HepG2 (cell line): ENCODE measurements around the gene MTX2. TPM values are rescaled to one million over a fixed set of nuclear protein-coding genes. Genes with fewer than 3 reads are reported as not detected.

Experiments used
- MAFK ChIP-seq, 2 experiments: IDR thresholded peaks in 1 of 2; conservative IDR thresholded peaks in 1 of 2; 2 replicates each; pipeline ENCODE4 v1.6.1; 2011; ENCODE audit warnings: improper control_type of control experiment in 2 of 2, low read length in 2 of 2
- MED1 ChIP-seq: sonication (generic); formaldehyde crosslinking; IDR thresholded peaks from 2 replicates; pipeline ENCODE4 v1.4.0; 2020; ENCODE audit warnings: missing genetic modification reagents
- MEIS1 ChIP-seq: sonication (generic); formaldehyde crosslinking; IDR thresholded peaks from 2 replicates; pipeline ENCODE4 v1.9.0; 2021; ENCODE audit warnings: mild to moderate bottlenecking, missing genetic modification reagents, moderate library complexity, borderline replicate concordance
- NR1H2 ChIP-seq: sonication (generic); formaldehyde crosslinking; IDR thresholded peaks from 2 replicates; pipeline ENCODE4 v1.8.1; 2022; ENCODE audit warnings: low read depth, missing genetic modification reagents, borderline replicate concordance
- PAWR ChIP-seq: sonication (generic); formaldehyde crosslinking; IDR thresholded peaks from 2 replicates; pipeline ENCODE4 v1.4.0; 2020; ENCODE audit warnings: missing genetic modification reagents, mild to moderate bottlenecking, borderline replicate concordance
- PRMT3 ChIP-seq: sonication (generic); formaldehyde crosslinking; IDR thresholded peaks from 2 replicates; pipeline ENCODE4 v1.8.1; 2022; ENCODE audit warnings: low read depth, mild to moderate bottlenecking, moderate library complexity, missing genetic modification reagents, borderline replicate concordance
- SIN3B ChIP-seq: fragments of 150-350 bp; IDR thresholded peaks from 2 replicates; pipeline ENCODE4 v1.6.1; 2014; ENCODE audit warnings: low read length
- SUZ12 ChIP-seq: fragments of 150-350 bp; IDR thresholded peaks from 2 replicates; pipeline ENCODE4 v1.6.1; 2014; ENCODE audit warnings: low read depth, low read length
- ZNF484 ChIP-seq: sonication (generic); formaldehyde crosslinking; IDR thresholded peaks from 2 replicates; pipeline ENCODE4 v1.5.1; 2020; ENCODE audit warnings: mild to moderate bottlenecking, low read depth, missing genetic modification reagents, borderline replicate concordance
- polyA plus RNA-seq, 8 experiments: library from polyadenylated mRNA; depleted of rRNA in 3 of 8; stranded (reverse) in 7 of 8; unstranded in 1 of 8; fragments of >200 nt; fragmentation: Illumina TruSeq in 4 of 8; extraction: Trizol in 4 of 8; gene quantifications; 2 replicates each; pipeline versions ENCODE4 v1.2.1 to v1.2.3, GENCODE V29; 2011 to 2016; ENCODE audit warnings: low read depth in 4 of 8, missing spikeins in 1 of 8, mixed read lengths in 1 of 8; ENCODE audit not compliant: insufficient read depth in 1 of 8
- total RNA-seq, 5 experiments: library from RNA; depleted of rRNA; stranded (reverse); fragments of >200 nt; fragmentation: Illumina TruSeq; extraction: Trizol; gene quantifications; 2 replicates each; pipeline ENCODE4 v1.2.3, GENCODE V29; 2016; ENCODE audit warnings: low read depth in 1 of 5
- TF ChIP-seq, protein P1 (sequence below): sonication (generic); formaldehyde crosslinking; IDR thresholded peaks from 2 replicates; pipeline ENCODE4; 2020; ENCODE audit warnings: missing genetic modification reagents, mild to moderate bottlenecking, borderline replicate concordance
- TF ChIP-seq, protein P2 (sequence below): IDR thresholded peaks from 2 replicates; pipeline ENCODE4 v1.6.1; 2016; ENCODE audit warnings: low read depth, control low read depth
- TF ChIP-seq, protein P3 (sequence below): IDR thresholded peaks from 2 replicates; pipeline ENCODE4 v1.6.1; 2012; ENCODE audit warnings: low read length, improper control_type of control experiment
- TF ChIP-seq, protein P4 (sequence below): sonication (generic); formaldehyde crosslinking; IDR thresholded peaks from 2 replicates; pipeline ENCODE4 v1.5.0; 2020; ENCODE audit warnings: mild to moderate bottlenecking, missing genetic modification reagents, moderate library complexity

Gene MTX2
- total and polyA plus RNA-seq, 2 of the 13 experiments (the other 11 are each of a cell fraction or from before 2014, with no cell fraction given) = 58.1 to 75.7 TPM

DNA sequence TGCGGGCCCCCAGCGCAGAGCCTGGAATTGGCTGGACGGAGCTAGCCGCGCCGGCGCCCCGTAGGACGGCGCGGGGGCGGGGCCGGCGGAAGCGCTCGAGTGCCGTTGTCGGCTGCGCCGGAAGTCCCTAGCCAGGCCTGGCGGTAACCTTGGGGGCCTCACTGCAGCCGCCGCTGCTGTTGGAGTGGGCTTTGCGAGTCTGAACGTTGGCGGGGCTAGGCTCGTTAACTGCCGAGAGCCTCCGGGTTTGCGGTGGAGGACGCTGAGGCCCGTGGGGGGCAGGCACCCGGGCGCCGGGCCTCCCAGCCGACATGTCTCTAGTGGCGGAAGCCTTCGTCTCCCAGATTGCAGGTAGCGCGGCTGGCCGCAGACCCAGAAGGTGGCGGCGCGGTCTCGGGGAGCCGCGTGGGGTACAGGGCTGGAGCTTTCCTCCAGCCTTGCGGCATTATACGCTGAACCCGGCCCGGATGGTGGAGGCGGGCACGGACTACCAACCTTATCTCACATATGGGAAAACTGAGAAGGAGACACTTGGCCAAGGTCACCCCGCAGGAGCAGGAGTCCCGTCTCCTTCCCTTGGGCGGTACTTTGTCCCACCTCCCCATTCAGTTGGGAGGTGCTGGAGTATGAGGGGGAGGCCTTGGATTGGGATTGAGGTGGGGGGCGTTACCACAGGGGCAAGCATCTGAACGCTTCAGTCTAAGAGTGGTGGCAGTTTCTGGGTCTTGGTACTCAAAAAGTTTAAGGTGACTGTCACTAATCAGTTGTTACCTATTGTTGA, at the start of gene MTX2 (continued):
- TF ChIP-seq, protein P1, sequence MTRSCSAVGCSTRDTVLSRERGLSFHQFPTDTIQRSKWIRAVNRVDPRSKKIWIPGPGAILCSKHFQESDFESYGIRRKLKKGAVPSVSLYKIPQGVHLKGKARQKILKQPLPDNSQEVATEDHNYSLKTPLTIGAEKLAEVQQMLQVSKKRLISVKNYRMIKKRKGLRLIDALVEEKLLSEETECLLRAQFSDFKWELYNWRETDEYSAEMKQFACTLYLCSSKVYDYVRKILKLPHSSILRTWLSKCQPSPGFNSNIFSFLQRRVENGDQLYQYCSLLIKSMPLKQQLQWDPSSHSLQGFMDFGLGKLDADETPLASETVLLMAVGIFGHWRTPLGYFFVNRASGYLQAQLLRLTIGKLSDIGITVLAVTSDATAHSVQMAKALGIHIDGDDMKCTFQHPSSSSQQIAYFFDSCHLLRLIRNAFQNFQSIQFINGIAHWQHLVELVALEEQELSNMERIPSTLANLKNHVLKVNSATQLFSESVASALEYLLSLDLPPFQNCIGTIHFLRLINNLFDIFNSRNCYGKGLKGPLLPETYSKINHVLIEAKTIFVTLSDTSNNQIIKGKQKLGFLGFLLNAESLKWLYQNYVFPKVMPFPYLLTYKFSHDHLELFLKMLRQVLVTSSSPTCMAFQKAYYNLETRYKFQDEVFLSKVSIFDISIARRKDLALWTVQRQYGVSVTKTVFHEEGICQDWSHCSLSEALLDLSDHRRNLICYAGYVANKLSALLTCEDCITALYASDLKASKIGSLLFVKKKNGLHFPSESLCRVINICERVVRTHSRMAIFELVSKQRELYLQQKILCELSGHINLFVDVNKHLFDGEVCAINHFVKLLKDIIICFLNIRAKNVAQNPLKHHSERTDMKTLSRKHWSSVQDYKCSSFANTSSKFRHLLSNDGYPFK (CRISPR knock-in tag) = peak; percentile 94
- TF ChIP-seq MAFK (conservative IDR thresholded peaks at IDR 0.05 in 1 of 2, IDR thresholded peaks at IDR 0.05 in 1 of 2; ENCODE audit: low read length in 2 of 2) (no peak), MEIS1 (CRISPR knock-in tag) (no peak; the same call in 1 of the 2 replicates), SUZ12 (no peak), NR1H2 (CRISPR knock-in tag) (peak; percentile 40; the same call in 1 of the 2 replicates), PAWR (CRISPR knock-in tag) (no peak), ZNF484 (CRISPR knock-in tag) (peak; percentile 72; the same call in 1 of the 2 replicates), MED1 (CRISPR knock-in tag) (peak; percentile 65), SIN3B (0 out of 2 replicates have a peak, but pooled peaks have one; percentile 27), PRMT3 (CRISPR knock-in tag) (no peak)
- TF ChIP-seq, protein P2, sequence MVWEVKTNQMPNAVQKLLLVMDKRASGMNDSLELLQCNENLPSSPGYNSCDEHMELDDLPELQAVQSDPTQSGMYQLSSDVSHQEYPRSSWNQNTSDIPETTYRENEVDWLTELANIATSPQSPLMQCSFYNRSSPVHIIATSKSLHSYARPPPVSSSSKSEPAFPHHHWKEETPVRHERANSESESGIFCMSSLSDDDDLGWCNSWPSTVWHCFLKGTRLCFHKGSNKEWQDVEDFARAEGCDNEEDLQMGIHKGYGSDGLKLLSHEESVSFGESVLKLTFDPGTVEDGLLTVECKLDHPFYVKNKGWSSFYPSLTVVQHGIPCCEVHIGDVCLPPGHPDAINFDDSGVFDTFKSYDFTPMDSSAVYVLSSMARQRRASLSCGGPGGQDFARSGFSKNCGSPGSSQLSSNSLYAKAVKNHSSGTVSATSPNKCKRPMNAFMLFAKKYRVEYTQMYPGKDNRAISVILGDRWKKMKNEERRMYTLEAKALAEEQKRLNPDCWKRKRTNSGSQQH = peak; percentile 91
- TF ChIP-seq, protein P3, sequence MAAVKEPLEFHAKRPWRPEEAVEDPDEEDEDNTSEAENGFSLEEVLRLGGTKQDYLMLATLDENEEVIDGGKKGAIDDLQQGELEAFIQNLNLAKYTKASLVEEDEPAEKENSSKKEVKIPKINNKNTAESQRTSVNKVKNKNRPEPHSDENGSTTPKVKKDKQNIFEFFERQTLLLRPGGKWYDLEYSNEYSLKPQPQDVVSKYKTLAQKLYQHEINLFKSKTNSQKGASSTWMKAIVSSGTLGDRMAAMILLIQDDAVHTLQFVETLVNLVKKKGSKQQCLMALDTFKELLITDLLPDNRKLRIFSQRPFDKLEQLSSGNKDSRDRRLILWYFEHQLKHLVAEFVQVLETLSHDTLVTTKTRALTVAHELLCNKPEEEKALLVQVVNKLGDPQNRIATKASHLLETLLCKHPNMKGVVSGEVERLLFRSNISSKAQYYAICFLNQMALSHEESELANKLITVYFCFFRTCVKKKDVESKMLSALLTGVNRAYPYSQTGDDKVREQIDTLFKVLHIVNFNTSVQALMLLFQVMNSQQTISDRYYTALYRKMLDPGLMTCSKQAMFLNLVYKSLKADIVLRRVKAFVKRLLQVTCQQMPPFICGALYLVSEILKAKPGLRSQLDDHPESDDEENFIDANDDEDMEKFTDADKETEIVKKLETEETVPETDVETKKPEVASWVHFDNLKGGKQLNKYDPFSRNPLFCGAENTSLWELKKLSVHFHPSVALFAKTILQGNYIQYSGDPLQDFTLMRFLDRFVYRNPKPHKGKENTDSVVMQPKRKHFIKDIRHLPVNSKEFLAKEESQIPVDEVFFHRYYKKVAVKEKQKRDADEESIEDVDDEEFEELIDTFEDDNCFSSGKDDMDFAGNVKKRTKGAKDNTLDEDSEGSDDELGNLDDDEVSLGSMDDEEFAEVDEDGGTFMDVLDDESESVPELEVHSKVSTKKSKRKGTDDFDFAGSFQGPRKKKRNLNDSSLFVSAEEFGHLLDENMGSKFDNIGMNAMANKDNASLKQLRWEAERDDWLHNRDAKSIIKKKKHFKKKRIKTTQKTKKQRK = no peak
- TF ChIP-seq, protein P4, sequence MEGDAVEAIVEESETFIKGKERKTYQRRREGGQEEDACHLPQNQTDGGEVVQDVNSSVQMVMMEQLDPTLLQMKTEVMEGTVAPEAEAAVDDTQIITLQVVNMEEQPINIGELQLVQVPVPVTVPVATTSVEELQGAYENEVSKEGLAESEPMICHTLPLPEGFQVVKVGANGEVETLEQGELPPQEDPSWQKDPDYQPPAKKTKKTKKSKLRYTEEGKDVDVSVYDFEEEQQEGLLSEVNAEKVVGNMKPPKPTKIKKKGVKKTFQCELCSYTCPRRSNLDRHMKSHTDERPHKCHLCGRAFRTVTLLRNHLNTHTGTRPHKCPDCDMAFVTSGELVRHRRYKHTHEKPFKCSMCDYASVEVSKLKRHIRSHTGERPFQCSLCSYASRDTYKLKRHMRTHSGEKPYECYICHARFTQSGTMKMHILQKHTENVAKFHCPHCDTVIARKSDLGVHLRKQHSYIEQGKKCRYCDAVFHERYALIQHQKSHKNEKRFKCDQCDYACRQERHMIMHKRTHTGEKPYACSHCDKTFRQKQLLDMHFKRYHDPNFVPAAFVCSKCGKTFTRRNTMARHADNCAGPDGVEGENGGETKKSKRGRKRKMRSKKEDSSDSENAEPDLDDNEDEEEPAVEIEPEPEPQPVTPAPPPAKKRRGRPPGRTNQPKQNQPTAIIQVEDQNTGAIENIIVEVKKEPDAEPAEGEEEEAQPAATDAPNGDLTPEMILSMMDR = peak; percentile 42
